TTC549 (cell line): Measurements from ENCODE around the gene PRUNE2.

Experiments used
- FAIRE-seq: peaks from 2 replicates; lab custom pipeline; 2012; peaks lifted over from hg19 to GRCh38; lab: Jason Lieb, UNC

The PRUNE2 gene

GRCh38 chr9:76898786-76899185, 7.1 kb downstream of the PRUNE2 start:
- FAIRE-seq: no peak

GRCh38 chr9:76897804-76898525, 7.9 kb downstream of the PRUNE2 start:
- no peak for FAIRE-seq

DNA sequence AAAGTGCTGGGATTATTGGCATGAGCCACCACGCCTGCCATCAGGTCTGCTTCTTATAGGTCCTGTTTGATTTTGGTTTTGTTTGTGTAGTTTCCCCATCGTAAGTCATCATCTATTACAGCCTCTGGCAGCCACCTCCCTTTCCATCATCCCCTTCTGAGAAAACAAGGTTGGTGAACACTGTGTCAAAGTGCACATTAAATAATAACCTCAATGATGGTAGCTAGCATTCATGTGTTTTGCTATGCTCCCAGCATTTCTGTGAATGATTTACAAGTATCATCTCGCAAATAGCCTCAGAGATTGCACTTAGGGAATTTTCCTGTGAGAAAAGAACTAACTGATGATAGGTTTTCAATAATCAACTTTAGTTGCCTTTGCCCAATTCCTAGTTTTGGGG, 9.9 kb downstream of the PRUNE2 start:
- FAIRE-seq: no peak

- no peak for FAIRE-seq
Measured at GRCh38 chr9:76895186-76895585, 10.7 kb downstream of the PRUNE2 start.

DNA sequence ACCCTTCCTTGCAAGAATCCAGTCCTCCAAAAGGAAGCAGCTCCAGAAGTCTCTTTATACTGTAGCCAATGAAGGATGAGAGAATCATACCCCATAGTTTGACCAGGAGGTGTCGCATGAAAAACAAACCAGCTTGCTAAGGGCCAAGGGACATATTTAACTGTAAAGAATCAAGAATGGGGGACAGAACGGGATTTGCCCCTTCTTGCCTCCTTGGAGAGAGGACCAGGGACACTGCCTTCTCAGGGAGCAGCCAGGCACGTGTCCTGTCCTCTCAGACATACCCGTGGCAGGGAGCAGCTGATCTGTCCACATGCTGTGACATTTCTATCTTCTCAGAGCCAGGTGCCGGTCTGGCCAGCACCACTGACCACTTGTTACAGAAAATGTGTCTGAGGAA, 11.7 kb downstream of the PRUNE2 start:
- no peak for FAIRE-seq

- no peak for FAIRE-seq
Measured at GRCh38 chr9:76893395-76893932, 12.4 kb downstream of the PRUNE2 start.

- no peak for FAIRE-seq
Measured at GRCh38 chr9:76891874-76892273, 14.0 kb downstream of the PRUNE2 start.

- FAIRE-seq: no peak
Measured at GRCh38 chr9:76891279-76891678, 14.6 kb downstream of the PRUNE2 start.

DNA sequence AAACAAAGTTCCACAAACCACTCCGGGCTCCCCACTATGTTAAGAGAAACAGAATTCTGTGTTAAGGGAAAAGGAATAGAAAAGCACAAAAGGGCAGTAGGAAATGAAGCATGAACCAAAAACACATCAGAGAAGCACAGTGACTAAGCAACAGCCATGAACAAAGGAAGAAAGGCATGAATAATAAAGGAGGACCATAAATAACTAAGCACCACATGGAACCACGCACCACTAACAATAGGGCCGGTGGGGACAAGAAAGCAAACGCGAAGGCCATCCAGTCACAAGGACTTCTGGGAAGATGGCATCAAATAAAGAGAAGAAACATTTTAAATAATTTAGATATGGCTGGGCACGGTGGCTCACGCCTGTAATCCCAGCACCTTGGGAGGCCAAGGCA, 18.0 kb downstream of the PRUNE2 start:
- FAIRE-seq: no peak

- FAIRE-seq: no peak
Measured at GRCh38 chr9:76887003-76887821, 18.7 kb downstream of the PRUNE2 start.

DNA sequence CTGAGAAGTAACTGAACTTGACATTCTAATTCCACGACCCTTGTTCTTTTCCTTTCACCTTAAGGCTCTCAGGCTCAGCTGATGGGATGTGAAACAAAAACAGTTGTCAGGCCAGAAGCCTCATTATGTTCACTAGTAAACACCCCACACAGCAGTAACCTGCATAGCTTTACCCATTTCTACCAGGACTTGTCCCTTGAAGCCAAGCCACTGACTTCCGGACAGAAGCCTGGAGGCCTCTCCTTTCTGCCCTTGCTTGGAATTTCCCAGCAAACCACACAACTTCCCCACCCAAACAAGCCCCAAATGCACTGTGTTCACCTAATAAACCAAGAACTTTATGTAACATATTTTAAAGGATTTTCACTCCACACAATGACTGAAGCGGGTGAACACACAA, 19.6 kb downstream of the PRUNE2 start:
- FAIRE-seq: no peak

- FAIRE-seq: no peak
Measured at GRCh38 chr9:76884823-76885222, 21.1 kb downstream of the PRUNE2 start.

DNA sequence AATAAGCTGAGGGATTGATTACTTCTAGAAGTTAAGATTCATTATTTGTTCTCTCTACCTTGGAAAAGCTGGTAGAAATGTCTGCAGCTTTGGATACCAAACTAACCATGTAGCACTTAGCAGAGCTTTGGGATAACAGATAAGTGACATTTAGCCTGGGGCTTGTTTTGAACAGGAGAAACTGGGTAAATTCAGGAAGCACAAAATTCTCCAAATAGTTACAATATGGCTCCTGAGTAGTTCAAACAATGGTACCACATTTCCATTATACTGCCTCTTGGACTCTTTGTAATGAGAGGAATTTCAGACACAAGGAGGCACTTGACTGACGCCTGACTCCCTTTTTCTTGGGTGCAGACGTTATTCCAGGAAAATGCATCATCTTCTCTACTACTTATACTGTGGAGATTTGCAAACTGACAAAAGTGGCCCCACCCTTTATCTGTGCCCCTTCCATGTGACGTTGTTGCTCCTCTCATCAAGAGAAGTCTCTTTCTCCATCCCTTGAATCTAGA, 22.5 kb downstream of the PRUNE2 start:
- no peak for FAIRE-seq

DNA sequence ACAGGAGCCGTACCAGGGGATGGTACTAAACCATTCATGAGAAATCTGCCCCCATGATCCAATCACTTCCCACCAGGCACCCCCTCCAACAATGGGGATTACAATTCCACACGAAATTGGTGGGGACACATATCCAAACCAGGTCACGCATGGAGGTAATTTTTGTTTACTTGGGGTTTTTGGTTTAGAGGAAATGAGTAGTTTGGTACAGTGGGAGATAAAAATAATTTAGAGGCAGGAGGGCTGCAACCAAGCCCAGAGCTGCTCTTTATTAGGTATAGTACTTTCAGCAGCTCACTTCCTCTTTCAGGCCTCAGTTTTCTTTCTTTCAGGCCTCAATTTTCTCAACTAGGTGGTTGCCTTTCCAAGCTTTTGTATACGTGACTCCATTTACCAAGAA, 23.2 kb downstream of the PRUNE2 start:
- FAIRE-seq: no peak

- no peak for FAIRE-seq
Measured at GRCh38 chr9:76880210-76880609, 25.7 kb downstream of the PRUNE2 start.

- no peak for FAIRE-seq
Measured at GRCh38 chr9:76878933-76879332, 27.0 kb downstream of the PRUNE2 start.

- no peak for FAIRE-seq
Measured at GRCh38 chr9:76877961-76878360, 28.0 kb downstream of the PRUNE2 start.

GRCh38 chr9:76876098-76876497, 29.8 kb downstream of the PRUNE2 start:
- no peak for FAIRE-seq

GRCh38 chr9:76873821-76874220, 32.1 kb downstream of the PRUNE2 start:
- no peak for FAIRE-seq

DNA sequence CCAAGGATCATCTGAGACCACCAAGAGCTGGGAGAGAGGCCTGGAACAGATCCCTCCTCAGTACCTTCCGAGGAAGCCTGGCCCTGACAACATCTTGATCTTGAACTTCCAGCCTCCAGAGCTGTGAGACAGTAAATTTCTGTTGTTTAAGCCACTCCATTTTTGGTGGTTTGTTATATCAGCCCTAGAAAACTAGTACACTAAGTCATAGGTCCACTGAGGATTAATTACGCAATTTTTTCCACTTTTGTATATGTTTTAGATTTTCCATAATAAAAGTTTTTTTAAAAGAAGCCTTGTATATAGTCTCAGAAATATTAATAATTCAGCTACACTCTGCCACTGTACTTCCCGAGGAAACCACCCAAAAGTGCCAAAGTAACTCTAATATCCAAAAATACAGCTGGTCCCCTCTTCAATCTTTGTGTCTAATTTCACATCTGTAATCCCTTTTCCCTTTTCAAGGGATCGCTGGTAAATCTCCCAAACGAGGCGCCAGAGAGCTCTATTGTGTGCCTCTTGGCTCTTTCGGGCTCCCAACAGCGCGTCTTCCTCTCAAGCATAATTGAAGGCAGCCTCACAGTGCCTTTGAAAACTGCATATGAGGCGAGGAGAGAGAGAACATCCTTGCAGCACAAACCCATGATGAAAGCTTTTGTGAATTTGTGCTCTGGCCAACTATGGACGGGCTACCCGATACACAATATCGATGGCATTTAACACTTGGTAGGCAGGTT, 32.7 kb downstream of the PRUNE2 start:
- FAIRE-seq: no peak

DNA sequence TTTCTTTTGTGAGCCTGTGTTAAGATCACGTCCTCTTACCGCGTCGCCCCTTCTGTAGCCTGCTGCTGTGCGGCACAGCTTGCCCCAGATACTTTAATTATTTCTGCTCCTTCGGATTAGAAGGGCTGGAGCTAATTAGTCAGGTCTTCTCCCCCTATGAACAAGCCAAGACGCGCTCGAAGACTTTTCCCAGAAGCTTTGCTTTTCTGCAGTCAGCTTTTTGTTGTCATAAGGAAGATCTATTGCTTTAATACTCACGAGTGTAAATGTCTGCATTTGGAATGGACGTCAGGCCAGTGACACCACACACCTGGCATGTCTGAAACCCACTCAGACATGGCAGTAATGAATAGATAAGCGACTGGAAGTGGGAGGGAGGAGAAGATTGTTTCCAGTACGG, 37.0 kb downstream of the PRUNE2 start:
- no peak for FAIRE-seq

GRCh38 chr9:76866689-76867088, 39.2 kb downstream of the PRUNE2 start:
- no peak for FAIRE-seq

- no peak for FAIRE-seq
Measured at GRCh38 chr9:76863832-76864231, 42.1 kb downstream of the PRUNE2 start.
